ENCODE results near the gene DRAP1.

The DRAP1 gene

GRCh38 chr11:65919141-65919572, at the start of gene DRAP1:
TSS of gene DRAP1 (plus strand) at chr11:65919426. CDS start at chr11:65919502, 76 bp downstream.
- DNase-seq: peak; percentile 96

GRCh38 chr11:65869643-65870306, 49.5 kb upstream of the DRAP1 start:
- no peak for DNase-seq

- no peak for DNase-seq
Observed at GRCh38 chr11:65870307-65870658, 48.9 kb upstream of the DRAP1 start.

- no peak for DNase-seq
Observed at GRCh38 chr11:65870706-65871681, 48.2 kb upstream of the DRAP1 start.

- DNase-seq: no peak
Observed at GRCh38 chr11:65871811-65872548, 47.2 kb upstream of the DRAP1 start.

DNA sequence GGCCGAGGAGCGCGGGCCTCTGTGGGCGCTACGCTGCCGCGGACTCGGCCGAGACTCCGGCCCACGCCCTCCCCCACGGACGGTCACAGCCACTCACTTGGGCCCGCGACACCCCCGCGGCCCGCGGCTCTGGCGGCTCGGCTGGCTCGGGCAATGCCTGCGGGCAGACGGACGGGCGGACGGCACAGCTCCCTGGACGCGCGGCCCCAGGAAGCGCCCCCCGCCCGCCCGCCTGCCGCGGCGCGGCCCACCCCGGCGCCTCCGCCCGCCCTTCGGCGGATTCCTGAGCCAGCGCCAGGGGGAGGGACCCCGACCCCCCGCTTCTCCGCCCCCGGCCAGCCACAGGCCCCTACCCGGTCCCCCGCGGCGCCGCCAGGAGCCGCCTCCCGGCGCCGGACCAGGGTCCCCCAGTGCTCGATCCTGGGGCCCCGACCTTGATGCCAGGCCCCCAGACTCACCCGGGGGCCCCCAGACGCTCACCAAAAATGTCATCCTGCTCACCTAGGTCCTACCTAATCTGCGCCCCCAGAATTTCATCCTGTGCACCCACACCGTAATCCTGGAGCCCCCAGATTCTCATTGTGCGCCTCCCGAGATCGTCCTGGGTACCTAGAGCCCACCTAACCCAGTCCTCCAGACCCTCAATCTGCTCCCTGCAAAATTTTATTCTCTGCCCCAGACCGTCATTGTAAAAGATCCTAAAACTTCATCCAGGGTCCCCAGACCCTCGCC, 46.5 kb upstream of the DRAP1 start, which contains the start of gene EFEMP2:
Gene EFEMP2 (minus strand): TSS at position 215 of the 732 bp plus-strand sequence. CDS start 446 bp downstream, outside the sequence.
- no peak for DNase-seq

- DNase-seq: peak; percentile 83
Observed at GRCh38 chr11:65873318-65874156, 45.7 kb upstream of the DRAP1 start.

DNA sequence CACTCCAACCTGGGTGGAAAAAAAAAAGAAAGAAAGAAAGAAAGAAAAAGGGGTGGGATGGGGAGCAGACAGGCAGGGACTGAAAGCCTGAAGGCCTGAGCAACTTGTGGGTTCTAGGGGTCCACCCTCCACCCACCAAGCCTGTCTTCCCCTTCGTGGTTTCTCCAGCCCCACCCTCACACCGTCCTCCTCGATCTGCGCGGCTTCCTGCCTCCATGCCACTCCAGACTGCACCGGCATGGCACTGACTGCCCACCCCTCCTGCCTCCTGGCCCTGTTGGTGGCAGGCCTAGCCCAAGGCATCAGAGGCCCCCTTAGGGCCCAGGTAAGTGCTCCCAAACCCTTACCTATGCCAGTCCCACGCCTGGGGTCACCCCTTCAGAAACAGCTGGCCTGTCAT, 39.6 kb upstream of the DRAP1 start, which contains the start of gene CTSW:
Gene CTSW (plus strand): TSS at position 221 of the 400 bp plus-strand sequence. CDS start 18 bp downstream, at position 239.
- DNase-seq: no peak

DNA sequence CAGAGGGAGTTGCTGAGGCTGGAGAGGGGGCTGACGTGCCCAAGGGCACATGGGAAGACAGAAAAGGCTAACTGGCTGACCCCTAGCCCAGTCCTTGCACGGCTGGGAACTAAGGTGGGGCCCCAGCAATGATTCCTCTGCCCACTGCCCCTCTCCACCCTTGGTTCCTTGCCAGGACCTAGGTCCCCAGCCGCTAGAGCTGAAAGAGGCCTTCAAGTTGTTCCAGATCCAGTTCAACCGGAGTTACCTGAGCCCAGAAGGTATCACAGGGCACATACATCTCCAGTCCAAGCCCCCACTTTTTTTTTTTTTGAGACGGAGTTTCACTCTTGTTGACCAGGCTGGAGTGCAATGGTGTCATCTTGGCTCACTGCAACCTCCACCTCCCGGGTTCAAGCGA, 39.2 kb upstream of the DRAP1 start:
- no peak for DNase-seq

DNA sequence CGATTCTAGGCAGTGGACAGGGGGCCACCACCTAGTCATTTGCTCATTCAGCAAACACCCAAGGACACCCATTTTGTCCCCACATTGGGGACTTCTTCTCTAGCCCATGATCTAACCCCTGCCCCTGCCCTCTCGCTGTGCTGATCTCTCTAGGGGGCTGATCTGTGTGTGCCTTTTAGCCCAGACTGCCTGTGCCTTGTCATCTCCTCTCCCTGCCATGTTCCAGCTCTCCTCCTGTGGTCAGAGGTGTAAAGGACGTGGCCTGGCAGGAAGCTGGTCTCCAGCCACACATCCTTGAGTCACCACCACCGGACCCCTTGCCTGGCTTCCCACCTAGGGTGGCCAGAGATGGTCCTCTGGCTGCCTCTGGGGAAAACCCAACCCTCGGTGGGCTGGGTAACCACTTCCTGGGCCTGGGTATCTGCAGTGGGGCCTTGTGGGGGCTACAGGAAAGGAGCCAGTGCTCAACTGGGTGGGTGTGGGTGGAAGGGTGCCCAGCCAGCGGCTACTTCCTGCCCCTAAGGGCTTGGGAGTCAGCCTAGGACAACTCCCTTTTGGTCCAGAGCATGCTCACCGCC, 38.3 kb upstream of the DRAP1 start:
- DNase-seq: no peak

DNA sequence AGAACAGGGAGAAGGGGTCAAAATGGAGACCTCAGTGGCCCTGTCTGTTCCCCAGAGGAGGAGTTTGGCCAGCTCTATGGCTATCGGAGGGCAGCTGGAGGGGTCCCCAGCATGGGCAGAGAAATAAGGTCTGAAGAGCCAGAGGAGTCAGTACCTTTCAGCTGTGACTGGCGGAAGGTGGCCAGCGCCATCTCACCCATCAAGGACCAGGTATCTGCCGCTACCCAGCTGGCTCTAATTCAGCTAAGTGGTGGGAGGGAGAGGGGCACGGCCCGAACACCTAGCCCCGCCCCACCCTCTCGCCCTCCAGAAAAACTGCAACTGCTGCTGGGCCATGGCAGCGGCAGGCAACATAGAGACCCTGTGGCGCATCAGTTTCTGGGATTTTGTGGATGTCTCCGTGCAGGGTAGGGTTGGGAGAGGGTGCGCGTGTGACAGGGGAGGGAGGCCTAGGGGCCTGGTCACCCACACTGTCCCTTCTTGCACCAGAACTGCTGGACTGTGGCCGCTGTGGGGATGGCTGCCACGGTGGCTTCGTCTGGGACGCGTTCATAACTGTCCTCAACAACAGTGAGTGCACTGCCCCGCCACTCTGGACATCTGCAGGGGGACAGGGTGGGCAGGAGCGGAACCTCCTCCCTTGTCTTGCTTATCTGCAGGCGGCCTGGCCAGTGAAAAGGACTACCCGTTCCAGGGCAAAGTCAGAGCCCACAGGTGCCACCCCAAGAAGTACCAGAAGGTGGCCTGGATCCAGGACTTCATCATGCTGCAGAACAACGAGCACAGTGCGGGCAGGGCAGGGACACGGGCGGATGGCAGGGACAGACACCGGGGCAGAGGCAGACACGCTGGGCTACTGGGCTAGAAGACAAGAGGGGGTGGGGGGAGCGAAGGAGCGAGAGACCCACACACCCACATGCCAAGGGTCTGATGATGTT, 36.8 kb upstream of the DRAP1 start:
- no peak for DNase-seq

DNA sequence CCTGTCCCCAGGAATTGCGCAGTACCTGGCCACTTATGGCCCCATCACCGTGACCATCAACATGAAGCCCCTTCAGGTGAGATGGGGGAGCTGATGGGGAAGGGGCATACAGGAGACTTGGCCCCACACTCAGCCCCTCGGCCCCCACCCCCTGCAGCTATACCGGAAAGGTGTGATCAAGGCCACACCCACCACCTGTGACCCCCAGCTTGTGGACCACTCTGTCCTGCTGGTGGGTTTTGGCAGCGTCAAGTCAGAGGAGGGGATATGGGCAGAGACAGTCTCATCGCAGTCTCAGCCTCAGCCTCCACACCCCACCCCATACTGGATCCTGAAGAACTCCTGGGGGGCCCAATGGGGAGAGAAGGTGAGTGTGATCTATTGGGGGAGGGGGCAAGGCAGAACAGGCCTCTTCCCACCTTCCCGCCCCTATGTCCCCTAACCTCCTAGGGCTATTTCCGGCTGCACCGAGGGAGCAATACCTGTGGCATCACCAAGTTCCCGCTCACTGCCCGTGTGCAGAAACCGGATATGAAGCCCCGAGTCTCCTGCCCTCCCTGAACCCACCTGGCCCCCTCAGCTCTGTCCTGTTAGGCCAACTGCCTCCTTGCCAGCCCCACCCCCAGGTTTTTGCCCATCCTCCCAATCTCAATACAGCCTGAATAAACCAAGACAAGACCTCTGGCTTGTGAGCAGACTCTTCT, 36.0 kb upstream of the DRAP1 start:
- no peak for DNase-seq

- no peak for DNase-seq
Observed at GRCh38 chr11:65883786-65884715, 35.2 kb upstream of the DRAP1 start.

GRCh38 chr11:65884716-65885092, 34.5 kb upstream of the DRAP1 start:
- peak; percentile 70 for DNase-seq

GRCh38 chr11:65885231-65885630, 34.0 kb upstream of the DRAP1 start:
- DNase-seq: no peak

- DNase-seq: no peak
Observed at GRCh38 chr11:65885808-65886536, 33.3 kb upstream of the DRAP1 start.
